IMR-90 (cell line): ENCODE data around the gene RPS6KA2. TPM values are rescaled to one million over a fixed set of nuclear protein-coding genes. Genes with fewer than 3 reads are reported as not detected.

Experiments
- ATAC-seq: fragments of 200-7000 bp; cut with Tn5 transposase; 2 replicates; pipeline ENCODE4 v1.9.1; 2020; ENCODE audit warnings: low read depth, mild to moderate bottlenecking, moderate library complexity
- BruUV-seq: library from RNA; stranded (reverse); fragments of 400-500 nt; replicated peaks from 2 replicates; lab custom pipeline; 2021; lab: Mats Ljungman, UMichigan
- CTCF ChIA-PET: fragments of 300-600 bp; formaldehyde crosslinking; extraction: SDS; loops from one replicate; lab custom pipeline; 2021; ENCODE audit warnings: antibody characterized with exemption; lab: Yijun Ruan, JAX
- POLR2A ChIA-PET: fragments of 300-600 bp; sonication (Branson Sonifier 250); formaldehyde crosslinking; loops from one replicate; lab custom pipeline; 2022; ENCODE audit warnings: antibody characterized with exemption; ENCODE audit not compliant: unreplicated experiment; lab: Charles Lee
- DNase-seq: peaks from one replicate; pipeline ENCODE4 v3.0.0; 2013
- H2AFZ ChIP-seq: replicated peaks from 2 replicates; pipeline ENCODE3; 2013; ENCODE audit warnings: low read length, mild to moderate bottlenecking; ENCODE audit not compliant: poor library complexity
- H2AK5ac ChIP-seq: 2 replicates; pipeline ENCODE4 v1.6.1; 2013; ENCODE audit warnings: low read depth, low read length, inconsistent platforms
- H2AK9ac ChIP-seq: replicated peaks from 2 replicates; pipeline ENCODE3; 2013; ENCODE audit warnings: mild to moderate bottlenecking, low read depth, low read length, moderate library complexity; ENCODE audit not compliant: poor library complexity
- H2BK120ac ChIP-seq: 2 replicates; pipeline ENCODE4 v1.6.1; 2013; ENCODE audit warnings: low read depth, low read length, inconsistent platforms
- H2BK15ac ChIP-seq: 3 replicates; pipeline ENCODE4 v1.6.1; 2013; ENCODE audit warnings: low read depth, low read length, inconsistent platforms
- H2BK20ac ChIP-seq: 2 replicates; pipeline ENCODE4 v1.6.1; 2013; ENCODE audit warnings: low read depth, mild to moderate bottlenecking, inconsistent platforms, low read length, moderate library complexity
- H2BK5ac ChIP-seq: 2 replicates; pipeline ENCODE4 v1.6.1; 2013; ENCODE audit warnings: mild to moderate bottlenecking, low read depth, low read length, inconsistent platforms; ENCODE audit not compliant: poor library complexity, severe bottlenecking
- H3K14ac ChIP-seq: replicated peaks from 2 replicates; pipeline ENCODE4 v1.6.1; 2013; ENCODE audit warnings: low read depth, low read length, inconsistent platforms
- H3K18ac ChIP-seq: 2 replicates; pipeline ENCODE4 v1.6.1; 2013; ENCODE audit warnings: low read depth, low read length, control low read depth
- H3K23ac ChIP-seq: 2 replicates; pipeline ENCODE4 v1.6.1; 2013; ENCODE audit warnings: low read depth, low read length, inconsistent platforms
- H3K27ac ChIP-seq: 2 replicates; pipeline ENCODE4 v1.5.1; 2013; ENCODE audit warnings: mild to moderate bottlenecking, control low read depth, low read length; ENCODE audit not compliant: insufficient read depth
- H3K27me3 ChIP-seq: 2 replicates; pipeline ENCODE4 v1.6.1; 2013; ENCODE audit warnings: low read length; ENCODE audit not compliant: control insufficient read depth, insufficient read depth
- H3K36me3 ChIP-seq: 2 replicates; pipeline ENCODE4 v1.6.1; 2013; ENCODE audit warnings: low read length, mixed read lengths; ENCODE audit not compliant: control insufficient read depth, insufficient read depth
- H3K4ac ChIP-seq: 2 replicates; pipeline ENCODE4 v1.6.1; 2013; ENCODE audit warnings: low read depth, low read length, inconsistent platforms
- H3K4me1 ChIP-seq: 2 replicates; pipeline ENCODE4 v1.6.1; 2013; ENCODE audit warnings: low read length, mixed read lengths; ENCODE audit not compliant: control insufficient read depth, insufficient read depth
- H3K4me2 ChIP-seq: 2 replicates; pipeline ENCODE4 v1.6.1; 2013; ENCODE audit warnings: low read depth, mild to moderate bottlenecking, control low read depth, low read length, moderate library complexity
- H3K4me3 ChIP-seq: 2 replicates; pipeline ENCODE4 v1.5.1; 2013; ENCODE audit warnings: low read depth, mild to moderate bottlenecking, control low read depth, low read length, moderate library complexity; ENCODE audit not compliant: insufficient read depth
- H3K56ac ChIP-seq: 2 replicates; pipeline ENCODE4 v1.6.1; 2013; ENCODE audit warnings: low read length, inconsistent platforms; ENCODE audit not compliant: insufficient read depth; ENCODE audit errors: extremely low read depth
- H3K79me1 ChIP-seq, 2 experiments: 2 replicates each; pipeline ENCODE4 v1.6.1; 2013; ENCODE audit warnings: low read length in 2 of 2, inconsistent platforms in 1 of 2, low read depth in 1 of 2
- H3K9ac ChIP-seq: 2 replicates; pipeline ENCODE4 v1.6.1; 2013; ENCODE audit warnings: low read depth, low read length, control low read depth
- H3K9me1 ChIP-seq: 2 replicates; pipeline ENCODE4 v1.6.1; 2013; ENCODE audit warnings: low read length, inconsistent platforms; ENCODE audit not compliant: insufficient read depth
- H3K9me3 ChIP-seq: 2 replicates; pipeline ENCODE4 v1.6.1; 2013; ENCODE audit warnings: low read length; ENCODE audit not compliant: control insufficient read depth, insufficient read depth
- H4K20me1 ChIP-seq: 2 replicates; pipeline ENCODE4 v1.6.1; 2013; ENCODE audit warnings: low read length, inconsistent platforms; ENCODE audit not compliant: insufficient read depth
- H4K5ac ChIP-seq: 2 replicates; pipeline ENCODE4 v1.6.1; 2013; ENCODE audit warnings: mild to moderate bottlenecking, low read depth, low read length, control low read depth
- H4K8ac ChIP-seq, 2 experiments: 2 replicates each; pipeline ENCODE4 v1.6.1; 2013; ENCODE audit warnings: low read depth in 2 of 2, low read length in 2 of 2, control low read depth in 1 of 2, inconsistent platforms in 1 of 2
- H4K91ac ChIP-seq: 2 replicates; pipeline ENCODE4 v1.6.1; 2013; ENCODE audit warnings: low read depth, low read length, inconsistent platforms; ENCODE audit not compliant: insufficient read depth
- CTCF ChIP-seq: conservative IDR thresholded peaks from 2 replicates; pipeline ENCODE4 v1.5.1; 2012; ENCODE audit warnings: mild to moderate bottlenecking, low read depth, low read length, improper control_type of control experiment
- MAFK ChIP-seq: IDR thresholded peaks from 2 replicates; pipeline ENCODE4 v1.6.1; 2012; ENCODE audit warnings: low read depth, low read length, improper control_type of control experiment
- SMC3 ChIP-seq: fragments of 150-350 bp; IDR thresholded peaks from 2 replicates; pipeline ENCODE4 v1.6.1; 2016; ENCODE audit warnings: low read depth, mild to moderate bottlenecking, antibody characterized with exemption, low read length, moderate library complexity
- WGBS, 2 experiments: methylation state at CpG; one replicate each; pipeline versions ENCODE4 v1.1.5 to v1.1.7; 2013; ENCODE audit warnings: missing lambda C conversion rate in 2 of 2; ENCODE audit not compliant: insufficient read length in 1 of 2; ENCODE audit errors: extremely low coverage in 2 of 2; 5-methylcytosine and 5-hydroxymethylcytosine counted together
- dilution Hi-C: fragments of 300-500 bp; cut with HindIII; formaldehyde crosslinking; loops from one replicate; pipeline ENCODE4 v1.14.3; 2018; ENCODE audit warnings: low sequenced_read_pairs; ENCODE audit not compliant: unreplicated experiment
- in situ Hi-C: fragments of 300-500 bp; cut with MboI; formaldehyde crosslinking; loops from 3 replicates; pipeline ENCODE4 v1.14.3; 2019; ENCODE audit warnings: low sequenced_read_pairs, inconsistent platforms, mixed read lengths
- intact Hi-C: fragments of 100-400 bp; cut with micrococcal nuclease; formaldehyde crosslinking; loops from 2 replicates; pipeline ENCODE4 v1.10.0; 2022
- polyA plus RNA-seq, 3 experiments: library from polyadenylated mRNA; depleted of rRNA; stranded (reverse); fragments of >200 nt; gene quantifications; 2 replicates each; pipeline ENCODE4 v1.2.3, GENCODE V29; 2012; ENCODE audit warnings: low replicate concordance in 1 of 3
- total RNA-seq: library from RNA; depleted of rRNA; stranded (reverse); fragments of >200 nt; gene quantifications from 2 replicates; pipeline ENCODE4 v1.2.3, GENCODE V29; 2012

Gene RPS6KA2
- total and polyA plus RNA-seq, 2 of the 4 experiments (the other 2 are of a cell fraction): 26.9 to 31.3 TPM

GRCh38 chr6:166449641-166450040 is 177.4 kb downstream of the RPS6KA2 start:
- H2BK15ac ChIP-seq: no peak overlapping the region
- no peak overlapping the region for H2BK5ac ChIP-seq
- no peaks in the 10 kb centered on the region for H3K9me3 ChIP-seq
- no peaks in the 10 kb centered on the region for H3K79me1 ChIP-seq
- no peak overlapping the region for H3K14ac ChIP-seq
- dilution Hi-C loops: no loop called here
- CTCF ChIA-PET: no interaction called here
- DNase-seq: no peak
- H3K27ac ChIP-seq: no peak overlapping the region
- no peak overlapping the region for H2BK120ac ChIP-seq
- H2AK9ac ChIP-seq: no peak overlapping the region
- BruUV-seq: no TSS peak
- H3K4me1 ChIP-seq: no peaks in the 10 kb centered on the region
- peaks cover 5% of the 10 kb centered on the region; the same call in 1 of the 2 replicates for H3K9me1 ChIP-seq
- H2BK20ac ChIP-seq: no peak overlapping the region
- no peak overlapping the region for H2AFZ ChIP-seq
- no peak overlapping the region for H3K9ac ChIP-seq
- H3K36me3 ChIP-seq: peaks cover 53% of the 10 kb centered on the region
- TF ChIP-seq MAFK: no peak
- no peak for TF ChIP-seq CTCF
- TF ChIP-seq SMC3: no peak
- H3K18ac ChIP-seq: no peak overlapping the region
- H4K5ac ChIP-seq: no peak overlapping the region
- no peaks in the 10 kb centered on the region for H3K27me3 ChIP-seq
- H3K4me2 ChIP-seq: no peak overlapping the region
- no peak overlapping the region for H3K56ac ChIP-seq
- H4K20me1 ChIP-seq: no peaks in the 10 kb centered on the region
- H4K8ac ChIP-seq: no peak overlapping the region
- H3K4me3 ChIP-seq: no peak overlapping the region
- no peak overlapping the region for H3K23ac ChIP-seq
- intact Hi-C loops: loop anchor here (10.0 kb wide), 1 partner anchor 545 kb away; the partner anchor contains the start of gene CEP43
- H4K91ac ChIP-seq: no peak overlapping the region
- no peak for ATAC-seq
- POLR2A ChIA-PET: no interaction called here
- 100% methylated on average over 1 of the region's 9 CpGs; no CpG with 5 or more reads in 1 of the 2 experiments for WGBS, 2 experiments
- no peak overlapping the region for H3K4ac ChIP-seq
- in situ Hi-C loops: no loop called here
- no peak overlapping the region for H2AK5ac ChIP-seq
